GM12872 (cell line): ENCODE results near the gene UBAP2L.

Experiments
- TF ChIP-seq, protein P1 (sequence below): IDR thresholded peaks from 3 replicates; pipeline ENCODE4 v1.5.1; 2011; ENCODE audit warnings: low read depth, mild to moderate bottlenecking, low read length, moderate library complexity; ENCODE audit not compliant: insufficient read depth

UBAP2L gene

DNA sequence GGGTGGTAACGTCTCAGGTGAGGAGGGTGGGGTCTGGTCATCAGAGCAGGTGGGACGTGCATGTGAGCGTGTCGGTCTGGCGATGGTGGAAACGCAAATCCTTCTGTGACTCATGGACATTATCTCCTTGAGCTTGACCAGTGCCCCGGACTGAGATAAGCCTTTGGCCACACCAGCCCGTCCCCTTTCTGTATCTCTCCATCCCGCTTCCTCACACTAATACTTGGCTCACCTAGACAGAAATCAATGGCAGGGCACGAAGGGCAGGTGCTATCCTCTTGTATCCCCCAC lies 92.3 kb downstream of the UBAP2L start:
- TF ChIP-seq, protein P1, sequence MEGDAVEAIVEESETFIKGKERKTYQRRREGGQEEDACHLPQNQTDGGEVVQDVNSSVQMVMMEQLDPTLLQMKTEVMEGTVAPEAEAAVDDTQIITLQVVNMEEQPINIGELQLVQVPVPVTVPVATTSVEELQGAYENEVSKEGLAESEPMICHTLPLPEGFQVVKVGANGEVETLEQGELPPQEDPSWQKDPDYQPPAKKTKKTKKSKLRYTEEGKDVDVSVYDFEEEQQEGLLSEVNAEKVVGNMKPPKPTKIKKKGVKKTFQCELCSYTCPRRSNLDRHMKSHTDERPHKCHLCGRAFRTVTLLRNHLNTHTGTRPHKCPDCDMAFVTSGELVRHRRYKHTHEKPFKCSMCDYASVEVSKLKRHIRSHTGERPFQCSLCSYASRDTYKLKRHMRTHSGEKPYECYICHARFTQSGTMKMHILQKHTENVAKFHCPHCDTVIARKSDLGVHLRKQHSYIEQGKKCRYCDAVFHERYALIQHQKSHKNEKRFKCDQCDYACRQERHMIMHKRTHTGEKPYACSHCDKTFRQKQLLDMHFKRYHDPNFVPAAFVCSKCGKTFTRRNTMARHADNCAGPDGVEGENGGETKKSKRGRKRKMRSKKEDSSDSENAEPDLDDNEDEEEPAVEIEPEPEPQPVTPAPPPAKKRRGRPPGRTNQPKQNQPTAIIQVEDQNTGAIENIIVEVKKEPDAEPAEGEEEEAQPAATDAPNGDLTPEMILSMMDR: no peak

DNA sequence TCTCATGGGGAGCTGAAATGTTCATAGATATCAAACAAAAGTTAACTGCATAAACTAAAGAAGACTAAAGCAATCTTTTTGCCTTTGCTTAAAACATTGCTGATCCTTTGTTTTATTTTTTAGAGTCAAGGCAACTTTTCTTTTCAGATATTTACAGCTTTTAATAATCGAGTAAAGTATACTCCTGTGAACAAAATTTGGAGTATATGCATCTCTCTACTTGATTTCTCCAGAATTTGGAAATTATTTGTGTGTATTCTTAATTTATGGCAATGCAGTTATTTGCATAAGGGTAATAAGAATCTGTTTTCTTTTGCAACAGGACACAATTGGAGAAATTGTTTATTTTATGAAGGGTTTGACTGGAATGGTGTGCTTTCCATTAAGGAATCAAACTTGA lies 95.9 kb downstream of the UBAP2L start:
- TF ChIP-seq, protein P1: no peak

DNA sequence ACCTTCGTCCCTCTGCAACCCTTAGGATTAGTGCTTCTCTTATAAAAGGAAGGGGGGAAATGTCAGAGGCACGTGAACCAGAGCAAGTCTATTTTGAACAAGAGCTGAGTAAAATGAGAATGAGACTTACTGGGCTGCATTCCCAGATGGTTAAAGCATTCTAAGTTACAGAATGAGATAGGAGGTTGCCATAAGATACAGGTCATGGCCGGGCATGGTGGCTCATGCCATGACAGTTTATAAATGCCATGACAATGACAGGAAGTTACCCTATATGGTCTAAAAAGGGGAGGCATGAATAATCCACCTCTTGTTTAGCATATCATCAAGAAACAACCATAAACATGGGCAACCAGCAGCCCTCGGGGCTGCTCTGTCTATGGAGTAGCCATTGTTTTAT lies 97.6 kb downstream of the UBAP2L start:
- TF ChIP-seq, protein P1: no peak
